ENCODE results near the gene KCP.
A peak's percentile ranks its signal among the peaks of the same experiment; 100 is the strongest.

Gene KCP

GRCh38 chr7:128939075-128939860 is 28.8 kb upstream of the KCP start:
- peak in 1 of 10 donors; percentile 81 for DNase-seq
- intact Hi-C loops (cut with DNase I), result no loop called here

- intact Hi-C loops (cut with DNase I), result no loop called here
- peak in 2 of 10 donors; percentile 17 to 77 for DNase-seq
These were observed 28.1 kb upstream of the KCP start for GRCh38 chr7:128938544-128939074.

DNA sequence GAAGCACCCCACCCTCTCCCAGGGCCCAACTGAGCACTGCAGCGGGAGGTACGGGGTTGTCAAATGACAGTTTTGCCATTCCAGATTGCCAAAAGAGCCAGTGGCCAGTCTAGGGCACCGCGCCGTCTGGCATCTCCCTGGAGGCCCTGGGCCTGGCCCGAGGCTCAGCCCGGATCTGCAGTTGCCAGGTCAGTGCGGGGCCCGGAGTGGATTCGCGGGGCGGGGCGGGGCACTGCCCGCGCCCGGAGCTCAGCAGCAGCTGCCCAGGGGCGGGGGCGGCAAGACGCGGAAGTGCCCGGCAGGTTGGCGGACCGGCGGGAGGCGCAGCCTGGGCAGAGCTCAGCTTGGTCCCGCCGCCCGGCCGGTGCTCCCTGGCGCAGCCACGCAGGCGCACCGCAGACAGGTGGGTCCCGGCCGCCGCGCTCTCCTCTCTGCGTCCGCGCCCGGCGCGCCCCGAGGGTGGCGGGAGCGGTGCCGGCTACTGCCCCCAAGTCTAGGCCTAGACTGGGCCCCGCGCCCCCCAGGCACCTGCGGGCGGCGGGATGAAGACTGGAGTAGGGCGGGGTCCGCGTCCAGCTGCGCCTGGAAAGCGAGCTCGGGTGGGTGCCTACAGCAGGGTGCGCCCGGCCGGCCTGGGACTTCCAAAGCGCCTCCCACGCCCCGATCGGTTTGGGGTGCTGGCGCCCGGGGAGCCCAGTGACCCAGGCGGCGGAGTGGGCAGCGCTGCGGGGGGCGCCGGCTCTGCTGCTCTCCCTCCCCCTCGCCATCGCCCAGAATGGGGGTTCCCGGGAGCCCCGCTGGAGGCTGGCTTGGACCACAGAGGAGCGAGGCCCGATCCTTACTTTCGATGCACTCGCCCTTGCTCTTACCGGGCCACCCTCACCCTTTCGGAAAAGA is 27.4 kb upstream of the KCP start, which contains the start of gene IRF5:
IRF5 (plus strand) TSS at position 281 of the 897 bp plus-strand sequence. CDS start 4,155 bp downstream, outside the sequence.
- peak in 1 of 10 donors; percentile 89 for DNase-seq
- intact Hi-C loops (cut with DNase I), result no loop called here

DNA sequence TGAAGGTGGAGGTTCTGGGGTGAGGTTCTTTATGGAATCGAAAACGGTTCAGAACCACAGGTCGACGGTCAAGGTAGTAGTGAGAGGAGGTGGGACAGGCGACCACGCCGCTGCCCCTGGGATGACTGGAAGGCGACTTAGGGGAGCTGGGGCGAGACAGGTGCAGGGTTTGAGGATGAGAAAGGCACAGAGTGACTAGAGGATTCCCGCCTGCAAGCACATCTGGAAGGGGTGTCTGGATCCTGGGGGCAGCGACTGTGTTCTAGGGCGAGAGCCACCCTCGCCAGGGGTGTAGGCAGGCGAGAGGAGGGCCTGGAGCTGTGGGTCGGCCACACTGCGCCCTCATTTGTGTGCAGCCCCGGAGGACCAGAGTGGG is 26.8 kb upstream of the KCP start:
- intact Hi-C loops (cut with DNase I), result no loop called here
- DNase-seq, result peak in 1 of 10 donors; percentile 79

- no peak for DNase-seq
- intact Hi-C loops (cut with DNase I), result no loop called here
These were observed 26.3 kb upstream of the KCP start for GRCh38 chr7:128936798-128937197.

DNA sequence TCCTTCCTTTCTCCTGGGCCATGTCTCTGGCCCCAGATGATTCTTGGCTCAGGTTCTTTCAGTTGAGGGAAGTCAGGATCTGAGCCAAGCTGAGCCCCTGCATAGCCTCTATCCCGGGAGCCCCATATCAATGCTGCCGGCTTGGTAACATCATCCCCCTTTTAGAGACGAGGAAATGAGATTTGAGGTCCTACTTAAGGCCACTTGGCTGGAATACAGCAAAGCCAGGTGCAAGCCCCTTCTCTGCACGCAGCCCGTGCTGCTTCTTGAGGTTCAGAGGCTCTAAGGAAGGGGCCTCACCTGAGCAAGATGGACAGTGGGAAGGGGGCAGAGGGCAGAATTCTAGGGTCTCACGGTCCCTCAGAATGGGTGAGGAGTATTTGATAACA is 24.8 kb upstream of the KCP start:
- DNase-seq, result peak in 1 of 10 donors; percentile 29
- intact Hi-C loops (cut with DNase I), result no loop called here

- intact Hi-C loops (cut with DNase I), result no loop called here
- peak in 2 of 10 donors; percentile 16 to 70 for DNase-seq
These were observed 24.1 kb upstream of the KCP start for GRCh38 chr7:128934361-128935341.

- peak in 2 of 10 donors; percentile 9 to 81 for DNase-seq
- intact Hi-C loops (cut with DNase I), result no loop called here
These were observed 22.8 kb upstream of the KCP start for GRCh38 chr7:128933180-128933891.

DNA sequence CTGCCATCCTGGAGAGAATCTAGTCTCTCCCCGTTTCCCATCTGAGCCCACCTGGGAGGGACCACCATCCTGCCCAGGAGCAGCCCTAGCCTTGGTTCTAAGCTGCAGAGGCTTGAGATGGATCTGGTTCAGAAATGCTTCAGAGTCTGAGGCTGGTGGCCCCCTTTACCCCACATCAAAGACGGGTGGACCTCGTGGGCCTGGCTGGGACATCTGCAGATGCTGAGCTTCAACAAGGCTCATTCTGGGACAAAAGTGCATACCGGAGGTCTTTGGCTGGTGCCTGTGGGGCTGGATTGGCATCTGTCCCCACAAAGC is 22.3 kb upstream of the KCP start:
- DNase-seq, result peak in 1 of 10 donors; percentile 12
- intact Hi-C loops (cut with DNase I), result no loop called here

GRCh38 chr7:128931965-128932861 is 21.7 kb upstream of the KCP start:
- peak in 4 of 10 donors; percentile 5 to 57 (median 37) for DNase-seq
- intact Hi-C loops (cut with DNase I), result no loop called here

- intact Hi-C loops (cut with DNase I), result no loop called here
- peak in 4 of 10 donors; percentile 4 to 64 (median 56) for DNase-seq
These were observed 20.8 kb upstream of the KCP start for GRCh38 chr7:128931190-128931798.

DNA sequence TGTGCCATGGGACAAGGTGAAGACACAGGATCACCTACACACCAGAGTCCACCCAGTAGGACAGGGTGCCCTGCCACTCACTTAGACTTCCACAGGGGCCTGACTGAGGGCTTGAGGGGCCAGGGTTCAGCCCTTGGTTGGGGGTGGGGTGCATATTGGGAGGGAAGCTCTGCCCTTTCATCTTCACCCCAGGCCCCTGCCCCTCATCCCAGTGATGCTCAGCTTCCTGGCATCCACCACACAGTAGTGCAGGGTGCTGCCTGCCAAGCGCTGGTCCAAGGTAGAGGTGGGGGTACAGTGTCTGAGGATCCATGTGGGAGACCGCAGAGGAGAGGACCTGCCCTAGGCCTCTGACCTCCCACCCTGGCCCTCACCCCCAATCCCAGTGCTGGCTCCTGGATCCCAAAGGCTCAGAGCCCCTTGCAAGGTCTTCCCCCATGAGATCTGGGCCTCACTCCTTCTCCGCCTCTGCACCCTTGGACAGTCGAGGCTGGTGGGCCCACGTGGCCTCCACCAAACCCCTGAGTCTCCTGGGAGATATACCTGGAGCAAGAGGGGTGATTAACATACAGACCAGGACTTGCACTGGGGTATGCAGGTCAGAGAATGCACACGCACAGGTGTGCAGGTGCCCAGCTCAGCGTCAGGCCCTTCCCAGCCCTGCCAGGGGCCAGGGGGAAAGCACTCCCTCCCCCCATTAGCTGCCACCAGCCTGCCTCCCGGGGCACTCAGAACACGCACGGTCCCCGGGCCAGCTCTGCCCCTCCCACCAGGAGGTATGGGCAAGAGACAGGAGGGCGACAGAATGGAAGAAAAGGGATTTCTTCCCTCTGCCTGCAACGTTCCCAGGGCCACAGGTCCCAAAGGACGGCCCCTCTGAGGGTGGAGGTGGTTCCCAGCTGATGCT is 18.6 kb upstream of the KCP start:
- peak in 4 of 10 donors; percentile 3 to 69 (median 42) for DNase-seq

DNA sequence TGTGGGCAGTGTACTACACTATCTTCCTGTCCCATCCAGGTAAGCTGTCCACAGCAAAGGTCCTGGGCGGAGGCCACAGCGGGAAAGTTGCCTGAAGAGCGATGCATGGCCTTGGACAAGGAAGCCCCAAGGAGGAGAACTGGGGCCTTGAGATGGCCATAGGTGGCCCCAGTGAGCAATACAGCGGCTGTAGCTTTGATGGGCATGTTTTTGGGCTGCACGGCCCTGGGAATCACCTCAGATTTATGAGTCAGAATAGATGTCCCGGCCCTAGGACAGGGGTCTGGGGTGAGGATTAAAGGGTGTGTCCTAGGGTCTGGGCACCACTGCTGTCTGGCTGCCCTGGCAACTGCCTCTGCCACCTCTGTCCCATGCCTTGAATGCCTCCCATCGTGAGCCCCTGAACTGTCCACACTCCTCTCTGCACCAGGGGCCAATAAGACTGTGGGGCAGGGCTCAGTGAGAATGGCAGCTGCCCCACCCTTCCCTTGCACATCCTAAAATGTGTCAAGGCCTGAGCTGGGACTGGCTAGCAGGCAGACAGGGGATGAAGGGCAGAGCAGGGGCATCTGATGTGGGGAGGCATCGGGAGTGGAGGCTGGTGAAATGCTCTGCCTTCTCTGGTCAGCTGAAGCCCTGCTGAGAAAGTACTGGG is 17.8 kb upstream of the KCP start:
- intact Hi-C loops (cut with DNase I), result no loop called here

More for the DNA sequence above, 18.6 kb upstream of the KCP start:
- intact Hi-C loops (cut with DNase I), result no loop called here

GRCh38 chr7:128924707-128925588 is 14.4 kb upstream of the KCP start:
- DNase-seq, result peak in 3 of 10 donors; percentile 2 to 9 (median 9)
- intact Hi-C loops (cut with DNase I), result no loop called here

More for the DNA sequence above, 17.8 kb upstream of the KCP start:
- peak in 3 of 10 donors; percentile 18 to 52 (median 47) for DNase-seq

DNA sequence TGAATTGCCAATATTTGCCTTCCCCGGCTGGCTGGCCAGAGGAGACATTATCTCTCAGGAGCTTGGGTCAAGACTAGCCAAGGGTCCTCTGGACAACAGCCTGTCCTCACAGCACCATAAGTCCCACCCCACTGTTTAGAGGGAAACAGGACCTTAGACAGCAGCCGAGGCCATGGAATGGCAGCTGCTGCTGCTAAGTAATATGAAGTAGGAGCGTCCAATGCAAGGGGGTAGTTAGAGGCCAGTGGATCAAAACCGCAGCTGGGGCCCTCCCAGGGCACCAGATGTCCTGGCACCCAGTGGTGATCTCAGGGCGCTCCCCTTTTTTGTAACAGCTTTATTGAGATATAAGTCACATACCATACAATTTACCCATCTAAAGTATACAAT is 12.9 kb upstream of the KCP start:
- peak in 3 of 10 donors; percentile 4 to 32 (median 17) for DNase-seq
- intact Hi-C loops (cut with DNase I), result no loop called here

Data from posterior cingulate gyrus (tissue), 11 donors.